GM19438 (cell line): ENCODE results near the gene PGGT1B.
A peak's percentile ranks its signal among the peaks of the same experiment; 100 is the strongest.

ENCODE experiments used
- ATAC-seq: cut with Tn5 transposase; IDR thresholded peaks from one replicate; pipeline ENCODE4 v1.9.1; 2021; ENCODE audit warnings: low read depth; ENCODE audit not compliant: unreplicated experiment

PGGT1B gene

DNA sequence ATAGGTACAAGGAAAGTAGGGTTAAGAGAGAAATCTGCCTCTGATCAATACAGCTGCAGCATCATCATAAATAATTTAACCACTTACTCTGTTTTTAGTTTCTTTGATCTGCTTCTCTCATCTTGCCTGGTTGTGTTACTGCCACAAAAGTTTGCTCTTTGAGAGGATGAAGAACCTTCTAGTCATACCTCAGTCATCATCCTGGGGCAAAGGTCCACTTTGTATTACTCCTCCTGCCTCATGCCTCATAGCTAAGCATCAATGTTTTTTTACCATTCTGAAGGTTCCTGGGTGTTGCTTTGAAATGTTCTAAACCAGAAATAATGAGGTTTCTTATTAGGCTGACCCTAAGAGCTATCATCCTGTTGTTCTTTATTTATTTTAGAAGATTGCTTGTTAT is 75.9 kb downstream of the PGGT1B start:
- ATAC-seq = no peak

DNA sequence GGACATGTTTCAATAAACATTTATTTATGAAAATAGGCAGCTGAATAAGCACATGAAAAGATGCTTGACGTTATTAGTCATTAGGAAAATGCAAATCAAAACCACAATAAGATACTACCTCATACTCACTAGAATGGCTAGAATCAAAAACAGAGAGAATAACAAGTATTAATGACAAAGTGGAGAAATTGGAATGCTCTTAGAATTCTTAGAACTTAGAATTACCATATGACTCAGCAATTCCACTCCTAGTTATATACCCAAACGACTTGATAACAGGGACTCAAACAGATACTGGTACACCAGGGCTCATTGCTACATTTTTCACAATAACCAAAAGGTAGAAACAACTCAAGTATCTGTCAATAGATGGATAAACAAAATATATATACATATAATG is 77.9 kb downstream of the PGGT1B start:
- no peak for ATAC-seq

DNA sequence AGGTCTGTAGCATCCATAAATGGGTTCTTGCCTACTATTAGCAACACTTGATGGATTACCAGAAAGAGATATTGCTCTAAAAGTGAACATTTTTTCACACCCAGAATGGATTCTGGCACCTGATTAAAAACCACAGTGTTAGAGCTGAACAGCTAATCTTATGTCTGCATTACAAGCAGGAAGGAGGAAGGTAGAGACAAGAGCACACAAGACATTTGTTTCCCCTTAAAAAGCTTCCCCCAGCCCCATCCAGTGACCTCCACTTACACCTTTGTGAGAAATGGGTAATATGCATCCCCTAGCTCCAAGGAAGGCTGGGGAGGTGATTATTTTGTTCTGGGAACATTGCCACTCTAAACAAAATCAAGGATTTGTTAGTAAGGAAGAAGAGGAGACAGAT is 80.9 kb downstream of the PGGT1B start:
- no peak for ATAC-seq

DNA sequence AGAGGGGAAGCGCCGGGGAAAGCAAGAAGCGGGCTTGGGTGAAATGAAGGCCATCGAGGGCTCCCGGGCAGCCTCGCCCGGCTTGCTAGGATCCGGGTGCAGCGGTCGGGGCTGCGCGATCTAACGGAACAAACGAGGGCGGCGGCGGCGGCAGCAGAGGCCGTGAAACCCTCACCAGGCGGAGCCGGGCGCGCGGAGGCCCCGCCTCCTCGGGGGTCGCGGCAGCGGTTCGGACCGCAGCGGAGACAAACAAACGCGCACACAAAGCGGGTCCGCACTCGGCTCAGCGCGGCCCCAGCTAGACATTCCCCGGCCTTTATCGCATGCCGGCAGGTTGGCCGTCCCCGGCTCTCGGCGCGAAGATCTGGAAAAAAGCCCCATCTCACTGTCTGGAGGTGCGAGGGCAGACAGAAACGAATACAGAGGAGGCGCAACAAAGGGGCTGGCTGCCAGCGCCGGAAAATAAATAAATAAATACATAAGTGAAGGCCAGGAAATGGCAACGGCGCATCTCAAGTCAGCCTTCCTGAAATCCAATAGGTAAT is 82.4 kb downstream of the PGGT1B start:
- peak; percentile 73 for ATAC-seq

DNA sequence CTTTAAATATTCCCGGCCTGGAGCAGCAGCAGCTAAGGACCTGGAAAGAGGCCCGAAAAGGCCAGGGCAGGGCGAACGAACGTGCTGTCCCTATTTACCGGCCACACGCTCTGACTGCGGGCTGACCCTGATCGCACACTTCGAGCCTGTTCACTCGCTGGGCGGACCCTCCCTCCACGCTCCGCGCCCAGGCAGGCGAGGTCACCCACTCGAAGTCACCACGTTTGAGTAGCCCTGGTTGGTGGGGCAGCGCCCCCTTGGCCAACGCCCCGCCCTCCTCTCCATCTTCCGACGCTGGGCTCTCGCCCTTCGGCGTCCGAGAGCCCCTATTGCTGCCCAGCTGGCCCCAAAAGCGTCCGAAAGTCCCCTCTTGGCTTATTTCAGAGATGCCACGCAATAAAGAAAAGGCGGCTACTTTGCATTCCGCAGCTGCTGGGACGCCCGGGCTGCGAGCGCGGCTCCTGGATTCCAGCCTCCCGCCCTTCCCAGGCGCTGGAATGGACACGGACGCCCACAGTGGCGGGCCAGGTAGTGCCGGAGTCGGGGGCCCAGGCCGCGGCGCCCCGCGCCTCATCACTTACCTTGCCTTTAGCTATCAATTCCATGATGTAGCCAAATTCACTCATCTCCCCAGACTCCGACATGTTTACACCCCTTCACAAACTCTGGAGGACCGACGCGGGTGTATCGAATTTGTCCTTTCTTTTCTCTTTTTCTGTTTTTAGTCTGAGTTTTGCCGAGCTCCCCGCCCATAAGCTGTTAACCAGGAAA is 83.1 kb downstream of the PGGT1B start:
- ATAC-seq = peak; percentile 30

DNA sequence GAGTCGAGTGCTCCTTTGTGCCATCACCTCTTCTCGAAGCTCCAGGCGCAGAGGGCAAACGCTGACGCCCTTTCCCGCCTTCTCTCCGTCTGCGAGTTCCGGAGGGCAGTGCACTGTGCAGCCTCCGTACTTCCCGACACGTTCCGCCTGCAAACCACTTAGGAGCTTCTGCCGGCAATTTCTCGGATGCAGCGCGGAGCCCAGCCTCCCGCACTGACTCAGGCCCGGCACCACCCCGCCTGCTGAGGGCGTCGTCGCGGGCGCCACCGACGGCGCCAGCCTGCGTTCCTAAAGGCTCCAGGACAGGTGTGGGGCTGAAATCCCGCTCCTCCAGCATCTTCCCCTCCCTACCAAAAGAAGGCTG is 83.7 kb downstream of the PGGT1B start:
- no peak for ATAC-seq

DNA sequence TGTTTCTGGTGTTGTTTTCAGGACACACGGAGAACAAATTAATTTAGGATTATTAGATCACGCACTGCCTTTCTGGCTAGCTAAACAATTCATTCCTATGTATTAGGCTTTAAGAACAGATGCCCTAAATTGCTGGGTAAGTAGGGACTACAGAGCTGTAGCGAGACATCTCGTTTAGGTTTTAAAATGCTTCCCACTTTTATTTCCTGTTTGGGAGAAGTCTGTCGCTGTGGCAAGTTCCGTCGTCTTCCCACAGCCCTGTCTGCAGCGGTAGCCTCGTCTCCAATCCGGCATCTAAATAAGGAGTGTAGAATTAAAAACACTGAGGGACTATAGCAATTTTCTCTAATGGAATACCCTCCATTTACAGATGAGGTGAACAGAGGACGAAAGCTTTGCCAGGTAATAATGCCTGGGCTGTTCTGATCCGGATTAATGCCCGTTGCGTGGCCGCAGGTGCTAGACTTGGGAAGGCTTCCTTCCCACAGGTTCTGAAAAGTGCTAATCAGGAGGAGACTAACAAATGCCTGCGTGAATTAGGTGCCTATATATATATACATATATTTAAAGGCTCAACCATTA is 91.7 kb downstream of the PGGT1B start:
- no peak for ATAC-seq

DNA sequence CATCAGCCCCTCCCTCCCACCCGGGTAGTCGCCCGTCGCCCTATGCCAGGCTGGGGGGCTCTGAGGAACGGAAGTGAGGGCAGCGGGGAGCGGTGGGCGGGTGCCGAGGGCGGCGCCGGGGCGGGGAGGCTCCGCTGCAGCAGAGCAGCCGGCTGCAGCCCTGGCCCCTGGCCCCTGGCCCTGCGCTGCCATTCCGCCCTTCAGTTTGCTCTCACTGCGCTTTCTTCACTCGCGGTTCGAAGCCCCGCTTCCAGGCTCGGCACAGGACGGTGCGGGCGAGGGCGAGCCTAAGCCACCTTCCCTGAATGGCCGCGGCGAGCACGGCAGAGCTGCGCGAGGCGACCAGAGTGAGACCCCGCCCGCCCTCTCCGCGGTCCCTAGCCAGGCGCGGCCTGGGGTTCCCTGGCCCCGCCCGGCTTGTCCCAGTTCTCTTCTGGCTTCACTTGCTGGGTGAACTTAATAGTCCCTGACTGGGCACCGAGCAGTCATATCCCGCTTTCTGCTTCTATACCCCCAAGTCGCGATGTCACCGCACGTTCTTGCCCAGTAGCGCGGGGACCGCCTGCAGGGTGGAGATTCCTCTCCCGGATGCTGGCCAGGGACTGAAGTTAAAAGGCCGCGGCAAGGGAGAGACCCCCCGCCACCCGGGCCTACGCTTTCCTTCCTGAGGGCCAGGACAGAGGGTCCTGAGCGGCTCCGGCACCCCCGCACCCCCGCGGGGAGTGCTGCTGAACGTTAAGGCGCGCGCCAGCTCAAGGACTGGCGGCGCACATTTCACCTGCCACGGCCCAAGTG is 92.3 kb downstream of the PGGT1B start:
- ATAC-seq = peak; percentile 54

DNA sequence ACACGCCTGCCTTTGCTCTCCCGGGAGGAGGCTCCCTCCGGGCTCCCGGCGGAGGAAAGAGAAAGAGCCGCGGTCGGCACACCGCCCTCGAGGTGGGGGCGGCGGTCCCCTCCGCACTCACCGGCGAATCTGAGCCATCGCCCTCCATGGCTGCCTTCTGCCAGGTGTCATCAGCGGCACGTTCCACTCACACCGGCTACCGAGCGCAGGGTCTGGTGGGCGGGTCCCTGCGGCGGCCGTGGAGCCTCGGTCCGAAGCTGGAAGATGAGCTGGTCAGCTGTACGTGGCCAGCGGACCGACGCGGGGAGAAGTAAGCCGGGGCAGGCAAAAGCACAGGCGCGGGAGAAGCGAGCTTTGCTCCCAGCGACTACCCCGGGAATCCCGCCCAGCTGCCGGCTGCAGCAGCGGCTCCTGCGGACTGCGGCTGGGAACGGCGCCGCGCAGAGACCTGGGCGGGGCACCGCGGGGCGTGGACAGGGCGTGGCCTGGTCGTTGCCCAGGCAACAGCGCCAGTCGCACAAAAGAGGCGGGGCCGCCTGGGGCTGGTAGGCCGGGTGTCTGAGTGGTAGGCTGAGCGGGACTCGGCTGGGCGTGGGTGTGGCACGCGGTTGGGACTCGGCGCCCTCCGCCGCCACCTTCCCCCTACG is 93.1 kb downstream of the PGGT1B start, which contains the start of gene TRIM36:
TSS of gene TRIM36 (minus strand) at position 422 of the 647 bp plus-strand sequence. CDS start at position 148, 274 bp downstream.
- ATAC-seq = peak; percentile 98

DNA sequence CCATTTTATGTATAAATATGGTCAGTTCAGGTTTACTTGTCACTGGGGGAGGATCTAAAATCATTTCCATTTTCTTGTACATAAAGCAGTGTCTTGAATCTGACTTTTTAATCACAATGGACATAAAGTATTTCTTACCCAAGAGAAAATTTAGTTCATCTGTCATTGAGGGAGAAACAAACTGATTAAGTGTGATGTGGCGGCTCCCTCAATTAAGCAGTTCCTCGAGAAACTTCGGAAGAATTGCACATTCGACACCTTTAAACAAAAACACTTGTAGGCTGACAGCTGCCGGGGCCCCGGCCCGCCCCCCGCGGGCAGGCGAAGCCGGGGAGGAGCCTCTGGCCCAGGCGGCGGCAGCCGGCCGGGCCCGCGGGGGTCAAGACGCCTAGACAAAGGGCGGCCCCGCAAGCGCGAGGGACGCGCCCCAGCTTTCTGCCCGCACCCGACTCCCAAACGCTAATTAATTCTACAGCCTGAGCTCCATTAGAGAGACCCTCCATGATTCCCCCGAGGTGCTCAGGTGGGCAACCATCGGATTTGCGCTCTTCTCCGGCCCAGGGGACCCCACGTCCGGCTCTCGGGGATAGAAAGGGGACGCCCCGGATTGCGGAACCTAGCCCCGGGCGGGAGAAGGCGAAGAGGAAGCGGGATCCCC is 93.7 kb downstream of the PGGT1B start:
- ATAC-seq = peak; percentile 20

DNA sequence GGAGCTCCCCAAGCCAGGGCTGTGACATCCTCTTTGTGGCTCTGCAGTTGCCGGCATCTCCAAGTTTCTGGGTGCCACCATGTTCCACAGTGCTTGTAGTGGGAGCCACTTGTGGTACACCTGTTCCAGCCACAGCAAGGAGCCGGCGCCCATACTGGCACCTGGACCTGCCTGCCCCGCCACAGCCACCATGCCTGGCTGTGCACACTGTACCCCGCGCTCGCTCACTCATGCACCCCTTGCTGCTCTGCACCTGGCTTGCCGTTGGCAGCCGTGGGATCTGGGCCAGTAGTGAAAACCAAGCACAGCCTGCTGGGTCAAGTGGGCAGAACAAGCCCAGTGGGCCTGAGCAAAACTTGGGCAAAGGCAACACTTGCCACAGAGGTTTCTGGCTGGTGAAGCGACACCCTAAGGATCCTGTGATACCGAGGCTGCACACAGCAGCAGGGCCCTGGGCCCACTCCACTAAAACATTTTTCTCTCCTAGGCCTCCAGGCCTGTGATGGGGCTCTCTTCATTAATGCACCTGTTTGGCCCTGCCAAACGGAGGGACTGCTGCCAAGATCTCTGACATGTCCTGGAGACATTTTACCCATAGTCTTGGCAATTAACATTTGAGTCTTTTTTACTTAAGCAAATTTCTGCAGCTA is 95.8 kb downstream of the PGGT1B start:
- no peak for ATAC-seq

DNA sequence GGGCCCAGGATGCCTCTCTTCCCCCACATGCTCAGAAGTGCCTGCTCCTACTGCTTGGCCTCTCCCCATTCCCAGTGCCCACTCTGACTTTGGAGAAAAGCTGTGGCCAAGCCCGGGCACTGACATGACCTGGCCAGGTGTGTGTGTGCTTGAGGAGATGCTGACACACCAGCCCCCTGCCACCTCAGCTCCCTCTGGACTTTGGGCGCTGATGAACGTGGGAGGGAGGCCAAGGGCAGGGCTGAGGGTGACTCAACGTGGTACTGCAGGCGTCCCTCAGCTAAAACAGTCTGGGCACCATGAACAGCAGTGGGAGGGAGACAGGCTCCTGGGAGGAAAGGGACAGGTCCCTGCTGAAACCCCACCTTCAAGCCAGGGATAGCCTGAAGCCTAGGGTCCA is 96.9 kb downstream of the PGGT1B start:
- ATAC-seq = no peak

DNA sequence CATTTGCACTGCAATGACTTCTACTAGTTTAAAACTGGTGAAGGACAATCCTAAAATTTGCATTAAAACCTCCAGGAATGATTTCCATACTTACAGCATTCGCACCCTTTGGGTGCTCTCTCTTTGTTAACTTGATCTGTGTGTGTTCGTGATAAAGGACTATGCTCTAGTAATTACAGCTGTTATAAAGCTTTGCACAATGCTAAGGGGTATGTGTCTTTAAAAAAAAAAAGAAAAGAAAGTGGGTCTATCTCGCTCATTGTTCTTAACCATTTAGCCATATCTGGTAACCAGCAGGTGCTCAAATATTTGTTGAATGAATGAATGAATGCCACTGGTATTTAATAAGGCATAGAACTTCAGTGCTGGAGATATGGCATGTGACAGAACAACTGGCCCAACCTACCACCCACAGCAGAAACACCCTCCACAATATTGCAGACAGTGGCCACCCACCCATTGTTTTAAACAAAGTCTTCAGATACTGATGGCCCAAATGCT is 101.7 kb downstream of the PGGT1B start:
- no peak for ATAC-seq
